GM19043 (cell line): ENCODE data around the gene SP2.
"Not testable (repeated sequence)": the region's sequence is repeated elsewhere in the genome, so short reads cannot be mapped to it uniquely, and the experiment has no call there.

ENCODE experiments used
- ATAC-seq: cut with Tn5 transposase; IDR thresholded peaks from one replicate; pipeline ENCODE4 v1.9.1; 2021; ENCODE audit warnings: low read depth; ENCODE audit not compliant: unreplicated experiment

Gene SP2

DNA sequence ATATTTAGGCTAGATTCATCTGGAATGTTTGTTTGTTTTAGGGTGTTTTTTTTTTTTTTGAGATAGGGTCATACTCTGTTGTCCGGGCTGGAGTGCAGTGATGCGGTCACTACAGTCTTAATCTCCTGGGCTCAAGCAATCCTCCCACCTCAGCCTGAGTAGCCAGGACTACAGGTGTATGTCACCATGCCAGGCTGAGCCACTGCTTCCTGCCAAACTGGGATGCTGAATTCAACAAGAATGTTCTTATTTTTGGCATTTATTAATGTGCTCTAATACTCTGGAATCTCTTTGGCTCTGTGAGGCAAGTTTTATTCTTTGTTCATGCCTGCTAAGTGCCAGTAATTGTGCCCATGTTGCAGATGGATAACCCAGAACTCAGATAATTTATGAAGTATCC, 21.5 kb downstream of the SP2 start:
- ATAC-seq: no peak

DNA sequence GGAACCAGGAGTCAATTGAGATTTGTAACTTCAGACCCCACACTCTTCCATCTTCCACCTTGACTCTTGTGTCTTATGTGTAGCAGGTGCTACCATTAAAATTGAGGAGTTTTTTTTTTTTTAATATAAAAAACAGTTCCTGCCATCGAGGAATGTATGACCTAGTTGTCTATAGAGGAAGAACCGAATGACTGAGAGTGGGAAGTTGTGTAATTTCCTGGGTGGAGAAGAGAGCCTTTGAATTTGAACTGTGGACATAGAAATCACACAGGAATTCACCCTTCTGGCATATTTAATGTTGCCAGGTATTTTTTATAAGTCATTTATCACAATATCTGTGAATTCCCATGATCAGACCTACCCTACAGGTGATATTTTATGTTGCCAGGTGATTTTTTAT, 22.0 kb downstream of the SP2 start:
- ATAC-seq: no peak

DNA sequence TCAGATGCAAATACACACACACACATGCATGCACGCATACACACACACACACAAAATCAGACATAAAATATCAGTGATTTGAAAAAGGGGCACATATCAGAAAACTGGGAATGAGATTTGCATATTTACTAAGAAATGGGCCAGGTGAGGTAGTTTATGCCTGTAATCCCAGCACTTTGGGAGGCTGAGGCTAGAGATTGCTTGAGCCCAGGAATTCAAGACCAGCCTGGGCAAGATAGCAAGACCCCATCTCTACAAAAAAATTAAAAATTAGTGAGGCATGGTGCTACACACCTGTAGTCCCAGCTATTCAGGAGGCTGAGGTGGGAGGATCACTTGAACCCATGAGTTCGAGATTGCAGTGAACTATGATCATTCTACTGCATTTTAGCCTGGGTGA, 23.0 kb downstream of the SP2 start:
- ATAC-seq: no peak

DNA sequence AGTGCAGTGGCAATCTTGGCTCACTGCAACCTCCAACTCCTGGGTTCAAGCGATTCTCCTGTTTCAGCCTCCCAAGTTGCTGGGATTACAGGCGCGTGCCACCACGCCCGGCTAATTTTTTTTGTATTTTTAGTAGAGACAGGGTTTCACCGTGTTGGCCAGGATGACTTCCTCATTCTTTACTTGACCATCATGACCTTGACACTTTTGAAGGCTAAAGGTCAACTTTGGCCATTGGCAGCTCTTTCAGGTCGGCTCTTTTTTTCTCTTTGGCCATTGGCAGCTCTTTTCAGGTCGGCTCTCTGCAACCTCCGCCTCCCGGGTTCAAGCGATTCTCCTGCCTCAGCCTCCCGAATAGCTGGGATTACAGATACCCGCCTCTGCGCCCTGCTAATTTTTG, 23.9 kb downstream of the SP2 start:
- ATAC-seq: not testable (repeated sequence)

DNA sequence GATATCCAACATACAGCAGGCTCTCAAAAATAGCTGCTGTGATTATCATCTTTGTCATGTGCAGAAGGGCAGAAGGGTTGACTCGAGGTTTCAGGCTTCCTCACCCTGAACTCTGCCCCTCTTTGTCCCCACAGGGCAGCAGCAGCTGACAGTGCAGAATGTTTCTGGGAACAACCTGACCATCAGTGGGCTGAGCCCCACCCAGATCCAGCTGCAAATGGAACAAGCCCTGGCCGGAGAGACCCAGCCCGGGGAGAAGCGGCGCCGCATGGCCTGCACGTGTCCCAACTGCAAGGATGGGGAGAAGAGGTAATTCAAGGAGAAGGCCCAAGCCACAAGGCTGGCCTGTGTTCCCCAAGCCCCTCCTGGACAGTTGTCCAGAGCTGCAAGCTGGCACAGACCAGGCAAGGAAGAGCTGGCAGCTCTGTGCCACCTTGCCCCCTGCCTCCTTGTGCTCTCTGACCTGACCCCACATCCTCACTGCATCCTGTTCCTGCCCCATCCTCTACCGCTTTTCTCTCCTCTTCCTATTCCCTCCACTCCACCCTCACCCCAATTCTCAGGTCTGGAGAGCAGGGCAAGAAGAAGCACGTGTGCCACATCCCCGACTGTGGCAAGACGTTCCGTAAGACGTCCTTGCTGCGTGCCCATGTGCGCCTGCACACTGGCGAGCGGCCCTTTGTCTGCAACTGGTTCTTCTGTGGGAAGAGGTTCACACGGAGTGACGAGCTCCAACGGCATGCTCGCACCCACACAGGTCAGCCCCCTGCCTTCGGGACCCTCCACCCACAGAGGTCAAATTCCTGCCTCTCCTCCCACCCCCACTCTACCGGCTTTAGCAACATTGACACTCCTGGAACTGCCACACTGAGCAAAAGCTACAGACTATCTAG, 29.0 kb downstream of the SP2 start:
- no peak for ATAC-seq

DNA sequence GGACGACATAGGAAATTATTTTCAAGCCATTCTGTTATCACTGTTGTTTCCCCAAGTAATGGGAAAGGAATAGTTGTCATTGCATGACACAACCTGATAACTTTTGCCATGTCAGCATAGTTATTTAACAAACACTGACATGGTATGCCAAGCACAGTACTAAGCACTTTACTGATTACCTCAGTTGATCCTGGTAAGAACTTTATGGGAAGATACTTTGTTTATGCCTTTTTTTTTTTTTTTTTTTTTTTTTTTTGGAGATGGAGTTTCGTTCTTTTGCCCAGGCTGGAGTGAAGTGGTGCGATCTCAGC, 29.6 kb downstream of the SP2 start:
- no peak for ATAC-seq

- no peak for ATAC-seq
These were observed 31.9 kb downstream of the SP2 start for GRCh38 chr17:47927821-47928400.

- ATAC-seq: no peak
These were observed 32.4 kb downstream of the SP2 start for GRCh38 chr17:47928415-47928814.

GRCh38 chr17:47929218-47930000, 33.4 kb downstream of the SP2 start:
- ATAC-seq: no peak

DNA sequence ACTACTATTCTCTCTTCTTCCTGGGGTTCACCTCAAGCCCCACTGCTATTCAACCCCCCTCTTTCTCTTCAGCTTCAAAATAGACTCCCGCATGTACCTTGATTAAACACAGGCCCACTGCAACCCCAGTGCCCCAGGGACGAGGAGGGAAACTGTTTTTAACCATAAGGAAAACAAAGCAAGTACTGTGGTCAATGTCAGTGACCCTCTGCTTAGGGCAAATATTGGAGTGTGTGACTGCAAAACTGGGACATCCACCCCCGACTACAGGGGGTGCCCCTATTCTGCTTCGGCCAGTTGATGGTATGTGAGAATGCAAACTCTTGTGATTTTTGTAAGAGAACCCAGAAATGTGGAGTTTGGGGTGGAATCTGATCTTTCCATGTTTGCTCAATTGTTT, 35.8 kb downstream of the SP2 start:
- ATAC-seq: no peak

- no peak for ATAC-seq
These were observed 38.8 kb downstream of the SP2 start for GRCh38 chr17:47934856-47935255.

- ATAC-seq: not testable (repeated sequence)
These were observed 39.4 kb downstream of the SP2 start for GRCh38 chr17:47935468-47935867.

GRCh38 chr17:47935961-47936360, 39.9 kb downstream of the SP2 start:
- no peak for ATAC-seq

DNA sequence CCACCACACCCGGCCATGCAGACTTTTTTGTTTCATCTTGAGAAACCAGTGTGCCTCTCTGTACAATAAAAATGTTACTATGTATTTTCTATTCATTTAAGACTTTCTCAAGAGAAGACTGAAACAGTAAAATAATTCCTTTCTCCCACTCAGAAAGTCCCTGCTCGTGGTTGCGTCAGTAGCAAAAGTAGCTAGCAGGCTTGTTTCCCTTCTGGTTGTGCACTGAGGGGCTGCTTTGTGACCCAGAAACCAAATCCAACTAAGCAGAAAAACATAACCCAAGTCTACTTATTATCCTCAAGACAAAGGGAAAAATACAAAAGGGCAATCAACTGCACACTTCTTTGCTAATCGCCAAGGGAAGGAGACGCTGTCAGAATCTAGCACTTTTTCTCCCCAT, 41.9 kb downstream of the SP2 start:
- no peak for ATAC-seq

DNA sequence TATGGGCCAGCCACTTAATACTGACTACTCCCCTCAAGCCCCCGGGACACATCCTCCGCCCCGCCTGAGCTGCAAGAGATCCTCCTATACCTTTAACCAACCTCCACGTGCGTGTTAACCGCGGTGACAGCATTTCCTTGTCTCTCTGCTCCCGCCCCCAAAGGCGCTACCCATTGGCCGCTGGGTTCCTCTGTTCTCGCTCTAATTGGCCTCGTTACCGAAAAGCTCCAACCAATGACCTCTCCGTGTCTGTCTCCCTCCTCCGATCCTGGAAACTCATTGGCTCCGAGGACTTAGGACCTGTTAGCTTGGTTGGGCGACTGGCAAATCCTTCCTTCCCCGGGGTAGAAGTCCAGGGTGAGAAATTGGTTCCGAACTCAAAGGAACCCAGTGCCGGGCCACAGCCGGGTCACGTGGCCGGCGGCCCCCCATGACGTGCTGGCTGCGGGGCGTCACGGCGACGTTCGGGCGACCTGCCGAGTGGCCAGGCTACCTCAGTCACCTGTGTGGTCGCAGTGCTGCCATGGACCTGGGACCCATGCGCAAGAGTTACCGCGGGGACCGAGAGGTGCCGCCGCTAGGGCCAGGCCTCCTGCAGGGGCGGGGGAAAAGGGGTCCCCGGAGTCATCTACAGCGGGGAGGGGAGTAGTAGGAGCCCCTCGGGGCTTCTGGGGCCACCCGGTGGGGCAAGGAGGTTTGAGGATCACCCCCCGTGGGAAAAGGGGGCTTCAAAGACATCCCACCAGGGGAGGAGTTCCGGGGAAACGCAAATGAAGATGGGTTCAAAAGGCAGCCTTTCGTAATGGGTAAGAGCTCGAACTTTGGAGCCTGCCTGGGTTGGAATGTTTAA, 45.4 kb downstream of the SP2 start, which contains the start of gene PNPO:
Gene PNPO, plus strand, starts transcription at position 326 of the 850 bp plus-strand sequence. Its CDS starts 105 bp downstream, at position 431.
- peak; percentile 93 for ATAC-seq

GRCh38 chr17:47942096-47942510, 46.1 kb downstream of the SP2 start:
- ATAC-seq: no peak

DNA sequence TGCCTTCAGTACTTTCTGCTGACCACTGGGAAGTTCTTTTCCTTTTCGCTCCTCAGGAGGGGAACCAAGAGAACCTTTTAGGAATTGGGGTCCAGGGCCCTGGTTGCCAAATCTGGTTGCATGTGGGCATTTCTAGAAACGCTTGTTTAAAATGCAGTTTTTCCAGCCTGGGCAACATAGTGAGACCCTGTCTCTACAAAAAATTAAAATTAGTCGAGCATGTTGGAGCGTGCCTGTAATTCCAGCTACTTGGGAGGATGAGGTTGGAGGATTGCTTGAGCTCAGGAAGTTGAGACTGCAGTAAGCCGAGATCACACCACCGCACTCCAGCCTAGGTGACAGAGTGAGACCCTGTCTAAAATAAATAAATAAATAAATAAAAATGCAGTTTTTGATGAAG, 46.5 kb downstream of the SP2 start:
- ATAC-seq: no peak

GRCh38 chr17:47945080-47945479, 49.0 kb downstream of the SP2 start:
- ATAC-seq: no peak

- ATAC-seq: no peak
These were observed 49.8 kb downstream of the SP2 start for GRCh38 chr17:47945529-47946508.
